Lower leg skin (tissue), 4 donors: ENCODE data around the gene GPATCH4. TPM values are rescaled to one million over a fixed set of nuclear protein-coding genes. Genes with fewer than 3 reads are reported as not detected.
A peak's percentile ranks its signal among the peaks of the same experiment; 100 is the strongest.

Source experiments
- DNase-seq, 2 donors: peaks; one replicate each; pipeline ENCODE4 v3.0.0-alpha.2; 2019; ENCODE audit warnings: low spot score in 2 of 2
- H3K4me3 ChIP-seq: fragments of 200-600 bp; sonication (generic); 2 replicates; pipeline ENCODE4 v1.5.1; 2017; ENCODE audit warnings: mild to moderate bottlenecking, low read depth; ENCODE audit not compliant: poor library complexity, severe bottlenecking
- POLR2A ChIP-seq, 2 donors: fragments of 450-650 bp; IDR thresholded peaks; one replicate each; pipeline ENCODE4 v1.6.1; 2016 to 2017; ENCODE audit warnings: antibody characterized with exemption in 2 of 2, mild to moderate bottlenecking in 1 of 2, moderate library complexity in 1 of 2
- WGBS, 2 donors: methylation state at CpG; one replicate each; pipeline ENCODE4 v1.1.5; 2018; 5-methylcytosine and 5-hydroxymethylcytosine counted together
- intact Hi-C: fragments of 100-400 bp; cut with DNase I; formaldehyde crosslinking; loops from one replicate; pipeline ENCODE4 v1.15.0; 2023; ENCODE audit warnings: low total_unique reads
- total RNA-seq, 4 donors: library from RNA; depleted of rRNA; stranded (reverse); fragments of >200 nt; gene quantifications; one replicate each; pipeline ENCODE4 v1.1.0, GENCODE V29; 2016
- TF ChIP-seq, protein P1 (sequence below), 3 donors: fragments of 450-650 bp; IDR thresholded peaks; one replicate each; pipeline ENCODE4 v1.5.1; 2016; ENCODE audit warnings: antibody characterized with exemption in 3 of 3, mild to moderate bottlenecking in 3 of 3, moderate library complexity in 2 of 3

GPATCH4 gene
- total RNA-seq, 4 donors from 2014 or later: 10.0 to 18.5 (median 13.9) TPM

DNA sequence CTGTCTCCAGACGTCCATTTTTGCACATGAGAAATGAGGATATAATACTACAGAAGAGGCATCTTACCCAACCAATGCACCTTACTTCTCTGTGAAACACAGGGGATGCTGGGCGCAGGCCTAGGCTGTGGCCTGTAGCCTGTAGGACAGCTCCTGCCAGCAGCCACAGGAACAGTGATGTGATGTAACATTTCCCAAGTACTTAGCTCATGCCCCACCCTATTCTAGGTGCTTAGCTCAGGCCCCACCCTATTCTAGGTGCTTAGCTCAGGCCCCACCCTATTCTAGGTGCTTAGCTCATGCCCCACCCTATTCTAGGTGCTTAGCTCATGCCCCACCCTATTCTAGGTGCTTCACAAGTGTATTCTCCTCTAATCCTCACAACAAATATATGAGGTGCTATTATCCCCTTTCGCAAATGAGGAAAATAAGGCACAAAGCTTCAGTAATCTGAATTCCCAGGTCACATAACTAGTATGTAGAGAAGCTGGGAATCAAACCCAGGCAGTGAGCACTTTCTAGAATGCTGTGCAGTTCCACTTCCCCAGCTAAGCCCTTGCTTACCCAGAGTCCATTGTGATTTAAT lies 14.3 kb downstream of the GPATCH4 start:
- DNase-seq: no peak
- TF ChIP-seq, protein P1, sequence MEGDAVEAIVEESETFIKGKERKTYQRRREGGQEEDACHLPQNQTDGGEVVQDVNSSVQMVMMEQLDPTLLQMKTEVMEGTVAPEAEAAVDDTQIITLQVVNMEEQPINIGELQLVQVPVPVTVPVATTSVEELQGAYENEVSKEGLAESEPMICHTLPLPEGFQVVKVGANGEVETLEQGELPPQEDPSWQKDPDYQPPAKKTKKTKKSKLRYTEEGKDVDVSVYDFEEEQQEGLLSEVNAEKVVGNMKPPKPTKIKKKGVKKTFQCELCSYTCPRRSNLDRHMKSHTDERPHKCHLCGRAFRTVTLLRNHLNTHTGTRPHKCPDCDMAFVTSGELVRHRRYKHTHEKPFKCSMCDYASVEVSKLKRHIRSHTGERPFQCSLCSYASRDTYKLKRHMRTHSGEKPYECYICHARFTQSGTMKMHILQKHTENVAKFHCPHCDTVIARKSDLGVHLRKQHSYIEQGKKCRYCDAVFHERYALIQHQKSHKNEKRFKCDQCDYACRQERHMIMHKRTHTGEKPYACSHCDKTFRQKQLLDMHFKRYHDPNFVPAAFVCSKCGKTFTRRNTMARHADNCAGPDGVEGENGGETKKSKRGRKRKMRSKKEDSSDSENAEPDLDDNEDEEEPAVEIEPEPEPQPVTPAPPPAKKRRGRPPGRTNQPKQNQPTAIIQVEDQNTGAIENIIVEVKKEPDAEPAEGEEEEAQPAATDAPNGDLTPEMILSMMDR (IDR thresholded peaks at IDR 0.05): no peak
- no peak for TF ChIP-seq POLR2A (IDR thresholded peaks at IDR 0.05)
- intact Hi-C loops: loop anchor here (10.0 kb wide), 1 partner anchor 142 kb away; no protein-coding TSS in a partner anchor
- 89 to 92% methylated on average over 3 of the region's 3 CpGs for WGBS, 2 donors
- no peak overlapping the region for H3K4me3 ChIP-seq

DNA sequence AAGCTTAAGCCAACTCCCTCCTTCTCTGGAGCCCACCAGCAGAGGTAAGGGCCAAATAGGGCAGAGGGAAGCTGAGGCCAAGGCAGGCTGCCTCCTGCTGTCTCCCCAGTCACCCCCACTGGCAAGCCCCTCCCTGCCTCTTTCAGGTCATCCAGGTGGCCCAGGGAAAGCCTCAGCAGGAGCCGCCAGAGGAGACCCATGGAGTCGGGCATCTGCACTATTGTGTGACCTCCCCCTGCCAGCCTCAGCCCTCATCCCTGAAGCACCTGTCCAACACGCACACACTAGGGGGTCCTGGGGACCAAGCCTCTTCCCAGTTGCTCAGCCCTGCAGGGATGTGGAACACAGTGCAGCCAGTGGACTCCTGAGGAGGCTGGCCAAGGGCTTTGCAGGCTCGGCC lies 15.0 kb downstream of the GPATCH4 start:
- intact Hi-C loops: loop anchor here (10.0 kb wide), 1 partner anchor 142 kb away; no protein-coding TSS in a partner anchor
- 73 to 74% methylated on average over 4 of the region's 4 CpGs for WGBS, 2 donors

DNA sequence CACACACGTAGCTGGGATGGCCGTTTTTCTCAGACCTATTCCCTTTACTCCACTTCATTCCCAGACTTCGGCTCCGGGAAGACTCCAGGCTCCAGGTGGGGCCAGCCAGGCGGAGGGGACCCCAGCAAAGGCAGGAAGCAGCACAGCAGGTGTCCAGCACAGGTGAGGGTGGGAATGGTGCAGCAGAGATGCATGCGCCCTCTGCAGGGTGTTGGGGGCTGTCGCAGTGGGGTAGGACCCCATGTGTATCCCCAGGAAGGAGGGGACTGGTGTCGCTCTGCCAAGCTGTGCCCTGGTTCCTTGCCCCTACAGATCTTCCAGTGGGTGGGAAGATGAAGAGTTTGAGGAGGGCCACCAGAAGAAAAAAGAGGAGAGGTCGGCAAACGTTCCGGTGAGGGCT lies 16.5 kb downstream of the GPATCH4 start:
- no peak for DNase-seq
- 54 to 55% methylated on average over 11 of the region's 11 CpGs for WGBS, 2 donors
- TF ChIP-seq, protein P1 (IDR thresholded peaks at IDR 0.05): no peak
- no peak for TF ChIP-seq POLR2A (IDR thresholded peaks at IDR 0.05)
- intact Hi-C loops: loop anchor here (10.0 kb wide), 1 partner anchor 140 kb away; no protein-coding TSS in a partner anchor
- no peak overlapping the region for H3K4me3 ChIP-seq

More for the DNA sequence above, 15.0 kb downstream of the GPATCH4 start:
- DNase-seq: no peak
- no peak for TF ChIP-seq POLR2A (IDR thresholded peaks at IDR 0.05)
- TF ChIP-seq, protein P1 (IDR thresholded peaks at IDR 0.05): no peak
- H3K4me3 ChIP-seq: no peak overlapping the region

- no peak overlapping the region for H3K4me3 ChIP-seq
- 51 to 52% methylated on average over 20 of the region's 20 CpGs for WGBS, 2 donors
- TF ChIP-seq POLR2A (IDR thresholded peaks at IDR 0.05): no peak
- TF ChIP-seq, protein P1 (IDR thresholded peaks at IDR 0.05): peak in 1 of 3 donors; percentile 41
- intact Hi-C loops: loop anchor here (10.0 kb wide), 1 partner anchor 139 kb away; no protein-coding TSS in a partner anchor
- DNase-seq: peak; percentile 80 to 90
Measured at GRCh38 chr1:156583821-156584622, 17.3 kb downstream of the GPATCH4 start.

GRCh38 chr1:156582388-156583017 lies 18.8 kb downstream of the GPATCH4 start:
- no peak overlapping the region for H3K4me3 ChIP-seq
- no peak for DNase-seq
- intact Hi-C loops: loop anchor here (10.0 kb wide), 1 partner anchor 138 kb away; no protein-coding TSS in a partner anchor
- TF ChIP-seq POLR2A (IDR thresholded peaks at IDR 0.05): no peak
- TF ChIP-seq, protein P1 (IDR thresholded peaks at IDR 0.05): no peak
- WGBS, 2 donors: 70 to 81% methylated on average over 8 to 9 of the region's 9 CpGs
